ENCODE data around the gene SELENON. TPM values are rescaled to one million over a fixed set of nuclear protein-coding genes. Genes with fewer than 3 reads are reported as not detected.
"Not testable (repeated sequence)": the region's sequence is repeated elsewhere in the genome, so short reads cannot be mapped to it uniquely, and the experiment has no call there.

The SELENON gene
- total and polyA plus RNA-seq, 8 donors = 1.7 to 81.1 (median 20.0) TPM

GRCh38 chr1:25833158-25833557 lies 33.2 kb downstream of the SELENON start:
- no peaks in the 10 kb centered on the region for H3K27me3 ChIP-seq
- 96 to 100% (median 96%) methylated on average over 5 of the region's 5 CpGs for WGBS, 5 donors
- DNase-seq = no peak
- H3K4me3 ChIP-seq = no peak overlapping the region
- peaks cover 51 to 79% (median 68%) of the 10 kb centered on the region in 4 donors for H3K36me3 ChIP-seq
- H3K4me1 ChIP-seq = peaks cover 0 to 23% (median 7%) of the 10 kb centered on the region in 4 donors
- TF ChIP-seq POLR2A (IDR thresholded peaks at IDR 0.05) (no peak), EP300 (IDR thresholded peaks at IDR 0.05) (no peak), POLR2AphosphoS5 (IDR thresholded peaks at IDR 0.05) (no peak), CTCF (IDR thresholded peaks at IDR 0.05) (no peak)
- no peaks in the 10 kb centered on the region for H3K9me3 ChIP-seq
- peak overlapping the region in 1 of 5 donors; percentile 51 for H3K27ac ChIP-seq
- intact Hi-C loops (cut with DNase I; ENCODE audit: low total_unique reads) = no loop called here

GRCh38 chr1:25834894-25835293 lies 34.9 kb downstream of the SELENON start:
- intact Hi-C loops (cut with DNase I; ENCODE audit: low total_unique reads) = no loop called here
- 64 to 70% (median 68%) methylated on average over 3 of the region's 3 CpGs for WGBS, 5 donors
- peaks cover 0 to 23% (median 7%) of the 10 kb centered on the region in 4 donors for H3K4me1 ChIP-seq

GRCh38 chr1:25836695-25837094 lies 36.7 kb downstream of the SELENON start:
- Histone ChIP-seq H3K4me1 (peaks cover 0 to 23% (median 7%) of the 10 kb centered on the region in 4 donors), H3K4me3 (no peak overlapping the region), H3K9me3 (no peaks in the 10 kb centered on the region), H3K27ac (no peak overlapping the region), H3K27me3 (no peaks in the 10 kb centered on the region), H3K36me3 (peaks cover 18 to 44% (median 32%) of the 10 kb centered on the region in 4 donors)
- DNase-seq = no peak
- 57 to 68% (median 59%) methylated on average over 3 of the region's 3 CpGs for WGBS, 5 donors
- TF ChIP-seq CTCF (IDR thresholded peaks at IDR 0.05) (no peak), POLR2AphosphoS5 (IDR thresholded peaks at IDR 0.05) (no peak), POLR2A (IDR thresholded peaks at IDR 0.05) (no peak), EP300 (IDR thresholded peaks at IDR 0.05) (no peak)
- intact Hi-C loops (cut with DNase I; ENCODE audit: low total_unique reads) = no loop called here

More at GRCh38 chr1:25834894-25835293, 34.9 kb downstream of the SELENON start:
- Histone ChIP-seq H3K27ac (peak overlapping the region in 1 of 5 donors; percentile 23), H3K9me3 (no peaks in the 10 kb centered on the region), H3K36me3 (peaks cover 36 to 62% (median 50%) of the 10 kb centered on the region in 4 donors), H3K27me3 (no peaks in the 10 kb centered on the region), H3K4me3 (no peak overlapping the region)
- TF ChIP-seq CTCF (IDR thresholded peaks at IDR 0.05) (no peak), POLR2A (IDR thresholded peaks at IDR 0.05) (no peak), EP300 (IDR thresholded peaks at IDR 0.05) (no peak), POLR2AphosphoS5 (IDR thresholded peaks at IDR 0.05) (no peak)
- no peak for DNase-seq

GRCh38 chr1:25837262-25837875 lies 37.4 kb downstream of the SELENON start:
- no peaks in the 10 kb centered on the region for H3K27me3 ChIP-seq
- peaks cover 12 to 37% (median 26%) of the 10 kb centered on the region in 4 donors for H3K36me3 ChIP-seq
- DNase-seq = peak in 1 of 2 donors; percentile 62
- no peak overlapping the region for H3K4me3 ChIP-seq
- TF ChIP-seq POLR2AphosphoS5 (IDR thresholded peaks at IDR 0.05) (no peak), CTCF (IDR thresholded peaks at IDR 0.05) (peak in 3 of 7 experiments; percentile 35 to 62 (median 40))
- no peaks in the 10 kb centered on the region for H3K9me3 ChIP-seq
- 36 to 72% (median 61%) methylated on average over 1 of the region's 1 CpG for WGBS, 5 donors
- H3K27ac ChIP-seq = peak overlapping the region in 1 of 5 donors; percentile 22
- intact Hi-C loops (cut with DNase I; ENCODE audit: low total_unique reads) = no loop called here
- H3K4me1 ChIP-seq = peaks cover 0 to 16% (median 7%) of the 10 kb centered on the region in 4 donors

- intact Hi-C loops (cut with DNase I; ENCODE audit: low total_unique reads) = not testable (repeated sequence)
These were observed 39.8 kb downstream of the SELENON start for GRCh38 chr1:25839808-25840207.

More at GRCh38 chr1:25839808-25840207, 39.8 kb downstream of the SELENON start:
- H3K27me3 ChIP-seq, H3K4me3 ChIP-seq, H3K27ac ChIP-seq, H3K9me3 ChIP-seq, DNase-seq: not testable (repeated sequence)
- 96 to 98% (median 97%) methylated on average over 4 of the region's 4 CpGs for WGBS, 5 donors
- peaks cover 0 to 13% (median 3%) of the 10 kb centered on the region in 4 donors for H3K36me3 ChIP-seq
- peaks cover 0 to 12% (median 7%) of the 10 kb centered on the region in 4 donors for H3K4me1 ChIP-seq
